ENCODE data around the gene C1orf21.

The C1orf21 gene

GRCh38 chr1:184569106-184569505, 182.3 kb downstream of the C1orf21 start:
- Histone ChIP-seq H3K4me1 (ENCODE audit: insufficient read depth, low read length) (peaks cover under 1% of the 10 kb centered on the region; the same call in 1 of the 2 replicates), H3K9me3 (ENCODE audit: insufficient read depth, low read depth, low read length) (no peaks in the 10 kb centered on the region), H3K27ac (ENCODE audit: low read length) (no peak overlapping the region), H3K9ac (ENCODE audit: low read depth, low read length) (no peak overlapping the region), H3K36me3 (ENCODE audit: insufficient read depth, low read depth, low read length) (peaks cover 8% of the 10 kb centered on the region; the same call in 1 of the 2 replicates), H3K27me3 (ENCODE audit: insufficient read depth, low read length) (no peaks in the 10 kb centered on the region), H3K4me3 (ENCODE audit: low read length) (no peak overlapping the region)

- Histone ChIP-seq H3K9ac (ENCODE audit: low read depth, low read length) (no peak overlapping the region; the same call in 1 of the 2 replicates), H3K4me3 (ENCODE audit: low read length) (no peak overlapping the region), H3K36me3 (ENCODE audit: insufficient read depth, low read depth, low read length) (no peaks in the 10 kb centered on the region), H3K27me3 (ENCODE audit: insufficient read depth, low read length) (no peaks in the 10 kb centered on the region), H3K4me1 (ENCODE audit: insufficient read depth, low read length) (peaks cover 10% of the 10 kb centered on the region; the same call in 1 of the 2 replicates), H3K9me3 (ENCODE audit: insufficient read depth, low read depth, low read length) (no peaks in the 10 kb centered on the region), H3K27ac (ENCODE audit: low read length) (no peak overlapping the region)
Measured at GRCh38 chr1:184574588-184574987, 187.8 kb downstream of the C1orf21 start.

GRCh38 chr1:184576822-184577221, 190.0 kb downstream of the C1orf21 start:
- Histone ChIP-seq H3K9me3 (ENCODE audit: insufficient read depth, low read depth, low read length) (no peaks in the 10 kb centered on the region), H3K4me1 (ENCODE audit: insufficient read depth, low read length) (peaks cover 10% of the 10 kb centered on the region; the same call in 1 of the 2 replicates), H3K36me3 (ENCODE audit: insufficient read depth, low read depth, low read length) (no peaks in the 10 kb centered on the region), H3K4me3 (ENCODE audit: low read length) (no peak overlapping the region), H3K27me3 (ENCODE audit: insufficient read depth, low read length) (no peaks in the 10 kb centered on the region), H3K9ac (ENCODE audit: low read depth, low read length) (no peak overlapping the region), H3K27ac (ENCODE audit: low read length) (no peak overlapping the region)

- no peak overlapping the region for H3K4me3 ChIP-seq (ENCODE audit: low read length)
- no peaks in the 10 kb centered on the region for H3K9me3 ChIP-seq (ENCODE audit: insufficient read depth, low read depth, low read length)
- no peak overlapping the region for H3K9ac ChIP-seq (ENCODE audit: low read depth, low read length)
- H3K4me1 ChIP-seq (ENCODE audit: insufficient read depth, low read length) = peaks cover 10% of the 10 kb centered on the region; the same call in 1 of the 2 replicates
- H3K27me3 ChIP-seq (ENCODE audit: insufficient read depth, low read length) = no peaks in the 10 kb centered on the region
- no peak overlapping the region for H3K27ac ChIP-seq (ENCODE audit: low read length)
- H3K36me3 ChIP-seq (ENCODE audit: insufficient read depth, low read depth, low read length) = no peaks in the 10 kb centered on the region
Measured at GRCh38 chr1:184577319-184577718, 190.5 kb downstream of the C1orf21 start.

GRCh38 chr1:184582411-184582810, 195.6 kb downstream of the C1orf21 start:
- no peaks in the 10 kb centered on the region for H3K36me3 ChIP-seq (ENCODE audit: insufficient read depth, low read depth, low read length)

GRCh38 chr1:184583849-184584248, 197.0 kb downstream of the C1orf21 start:
- Histone ChIP-seq H3K9me3 (ENCODE audit: insufficient read depth, low read depth, low read length) (no peaks in the 10 kb centered on the region), H3K4me1 (ENCODE audit: insufficient read depth, low read length) (no peaks in the 10 kb centered on the region; the same call in 1 of the 2 replicates), H3K27ac (ENCODE audit: low read length) (no peak overlapping the region), H3K27me3 (ENCODE audit: insufficient read depth, low read length) (no peaks in the 10 kb centered on the region), H3K9ac (ENCODE audit: low read depth, low read length) (no peak overlapping the region), H3K36me3 (ENCODE audit: insufficient read depth, low read depth, low read length) (no peaks in the 10 kb centered on the region), H3K4me3 (ENCODE audit: low read length) (no peak overlapping the region)

More at GRCh38 chr1:184582411-184582810, 195.6 kb downstream of the C1orf21 start:
- H3K9me3 ChIP-seq (ENCODE audit: insufficient read depth, low read depth, low read length) = no peaks in the 10 kb centered on the region
- H3K4me3 ChIP-seq (ENCODE audit: low read length) = no peak overlapping the region
- no peak overlapping the region for H3K27ac ChIP-seq (ENCODE audit: low read length)
- no peak overlapping the region for H3K9ac ChIP-seq (ENCODE audit: low read depth, low read length)
- H3K4me1 ChIP-seq (ENCODE audit: insufficient read depth, low read length) = no peaks in the 10 kb centered on the region; the same call in 1 of the 2 replicates
- no peaks in the 10 kb centered on the region for H3K27me3 ChIP-seq (ENCODE audit: insufficient read depth, low read length)

- H3K9me3 ChIP-seq (ENCODE audit: insufficient read depth, low read depth, low read length) = no peaks in the 10 kb centered on the region
- no peak overlapping the region for H3K27ac ChIP-seq (ENCODE audit: low read length)
- no peak overlapping the region for H3K4me3 ChIP-seq (ENCODE audit: low read length)
- H3K4me1 ChIP-seq (ENCODE audit: insufficient read depth, low read length) = no peaks in the 10 kb centered on the region; the same call in 1 of the 2 replicates
- no peaks in the 10 kb centered on the region for H3K36me3 ChIP-seq (ENCODE audit: insufficient read depth, low read depth, low read length)
- H3K9ac ChIP-seq (ENCODE audit: low read depth, low read length) = no peak overlapping the region
- H3K27me3 ChIP-seq (ENCODE audit: insufficient read depth, low read length) = no peaks in the 10 kb centered on the region
Measured at GRCh38 chr1:184588701-184589100, 201.9 kb downstream of the C1orf21 start.

- Histone ChIP-seq H3K27me3 (ENCODE audit: insufficient read depth, low read length) (no peaks in the 10 kb centered on the region), H3K27ac (ENCODE audit: low read length) (no peak overlapping the region)
Measured at GRCh38 chr1:184590163-184590750, 203.4 kb downstream of the C1orf21 start.

GRCh38 chr1:184593597-184593996, 206.8 kb downstream of the C1orf21 start:
- Histone ChIP-seq H3K4me1 (ENCODE audit: insufficient read depth, low read length) (0 out of 2 replicates have a peak, but pooled peaks cover 3% of the 10 kb centered on the region), H3K27ac (ENCODE audit: low read length) (no peak overlapping the region)

More at GRCh38 chr1:184590163-184590750, 203.4 kb downstream of the C1orf21 start:
- H3K9me3 ChIP-seq (ENCODE audit: insufficient read depth, low read depth, low read length) = no peaks in the 10 kb centered on the region
- no peak overlapping the region for H3K4me3 ChIP-seq (ENCODE audit: low read length)
- H3K9ac ChIP-seq (ENCODE audit: low read depth, low read length) = no peak overlapping the region
- H3K36me3 ChIP-seq (ENCODE audit: insufficient read depth, low read depth, low read length) = no peaks in the 10 kb centered on the region
- 0 out of 2 replicates have a peak, but pooled peaks cover 3% of the 10 kb centered on the region for H3K4me1 ChIP-seq (ENCODE audit: insufficient read depth, low read length)

GRCh38 chr1:184595596-184595995, 208.8 kb downstream of the C1orf21 start:
- Histone ChIP-seq H3K36me3 (ENCODE audit: insufficient read depth, low read depth, low read length) (no peaks in the 10 kb centered on the region; the same call in 1 of the 2 replicates), H3K4me1 (ENCODE audit: insufficient read depth, low read length) (0 out of 2 replicates have a peak, but pooled peaks cover 3% of the 10 kb centered on the region)

More at GRCh38 chr1:184593597-184593996, 206.8 kb downstream of the C1orf21 start:
- no peak overlapping the region for H3K9ac ChIP-seq (ENCODE audit: low read depth, low read length)
- no peaks in the 10 kb centered on the region for H3K9me3 ChIP-seq (ENCODE audit: insufficient read depth, low read depth, low read length)
- no peak overlapping the region for H3K4me3 ChIP-seq (ENCODE audit: low read length)
- no peaks in the 10 kb centered on the region for H3K27me3 ChIP-seq (ENCODE audit: insufficient read depth, low read length)
- H3K36me3 ChIP-seq (ENCODE audit: insufficient read depth, low read depth, low read length) = no peaks in the 10 kb centered on the region; the same call in 1 of the 2 replicates

GRCh38 chr1:184596950-184597645, 210.3 kb downstream of the C1orf21 start:
- H3K9me3 ChIP-seq (ENCODE audit: insufficient read depth, low read depth, low read length) = no peaks in the 10 kb centered on the region
- H3K27ac ChIP-seq (ENCODE audit: low read length) = no peak overlapping the region
- 0 out of 2 replicates have a peak, but pooled peaks cover 3% of the 10 kb centered on the region for H3K4me1 ChIP-seq (ENCODE audit: insufficient read depth, low read length)
- no peak overlapping the region for H3K9ac ChIP-seq (ENCODE audit: low read depth, low read length)
- H3K27me3 ChIP-seq (ENCODE audit: insufficient read depth, low read length) = no peaks in the 10 kb centered on the region
- H3K36me3 ChIP-seq (ENCODE audit: insufficient read depth, low read depth, low read length) = no peaks in the 10 kb centered on the region; the same call in 1 of the 2 replicates
- H3K4me3 ChIP-seq (ENCODE audit: low read length) = no peak overlapping the region

More at GRCh38 chr1:184595596-184595995, 208.8 kb downstream of the C1orf21 start:
- H3K27ac ChIP-seq (ENCODE audit: low read length) = no peak overlapping the region
- H3K9me3 ChIP-seq (ENCODE audit: insufficient read depth, low read depth, low read length) = no peaks in the 10 kb centered on the region
- H3K9ac ChIP-seq (ENCODE audit: low read depth, low read length) = no peak overlapping the region
- no peaks in the 10 kb centered on the region for H3K27me3 ChIP-seq (ENCODE audit: insufficient read depth, low read length)
- H3K4me3 ChIP-seq (ENCODE audit: low read length) = no peak overlapping the region

Data from iPS-20b (cell line).